Measurements from ENCODE around the gene STARD9. TPM values are rescaled to one million over a fixed set of nuclear protein-coding genes. Genes with fewer than 3 reads are reported as not detected.

Gene STARD9
- total RNA-seq, 2 experiments from 2014 or later, result 12.8 to 13.0 TPM

DNA sequence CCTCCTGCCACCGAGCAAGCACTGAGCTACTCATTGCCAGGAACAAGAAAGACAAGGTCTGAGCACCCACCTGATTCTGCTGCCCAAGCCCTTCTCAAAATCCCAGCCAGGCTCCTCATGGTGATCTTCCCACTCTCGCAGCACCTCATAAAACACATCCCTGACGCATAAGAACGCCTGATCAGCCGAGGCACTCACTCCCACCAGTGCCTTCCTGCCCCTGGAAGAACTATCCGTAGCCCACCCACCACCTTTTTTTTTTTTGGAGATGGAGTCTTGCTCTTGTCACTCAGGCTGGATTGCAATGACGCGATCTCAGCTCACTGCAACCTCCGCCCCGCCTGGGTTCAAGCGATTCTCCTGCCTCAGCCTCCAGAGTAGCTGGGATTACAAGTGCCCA, 157.6 kb downstream of the STARD9 start:
- peaks cover 49% of the 10 kb centered on the region for H3K36me3 Mint-ChIP-seq (ENCODE audit: low read depth)
- DNase-seq (no peak), ATAC-seq (no peak)
- no peaks in the 10 kb centered on the region for H3K9me3 Mint-ChIP-seq (ENCODE audit: insufficient read depth)
- no peaks in the 10 kb centered on the region for H3K27me3 Mint-ChIP-seq (ENCODE audit: low read depth)
- H3K27ac Mint-ChIP-seq, result no peak overlapping the region
- POLR2A ChIA-PET, result no interaction called here
- CTCF ChIA-PET, result interaction anchor here (0.9 kb wide), 1 partner anchor 193 kb away, joined by 5 read pairs; no protein-coding TSS in a partner anchor
- peaks cover 19% of the 10 kb centered on the region for H3K4me1 Mint-ChIP-seq (ENCODE audit: low read depth)
- no peak overlapping the region for H3K4me3 Mint-ChIP-seq

DNA sequence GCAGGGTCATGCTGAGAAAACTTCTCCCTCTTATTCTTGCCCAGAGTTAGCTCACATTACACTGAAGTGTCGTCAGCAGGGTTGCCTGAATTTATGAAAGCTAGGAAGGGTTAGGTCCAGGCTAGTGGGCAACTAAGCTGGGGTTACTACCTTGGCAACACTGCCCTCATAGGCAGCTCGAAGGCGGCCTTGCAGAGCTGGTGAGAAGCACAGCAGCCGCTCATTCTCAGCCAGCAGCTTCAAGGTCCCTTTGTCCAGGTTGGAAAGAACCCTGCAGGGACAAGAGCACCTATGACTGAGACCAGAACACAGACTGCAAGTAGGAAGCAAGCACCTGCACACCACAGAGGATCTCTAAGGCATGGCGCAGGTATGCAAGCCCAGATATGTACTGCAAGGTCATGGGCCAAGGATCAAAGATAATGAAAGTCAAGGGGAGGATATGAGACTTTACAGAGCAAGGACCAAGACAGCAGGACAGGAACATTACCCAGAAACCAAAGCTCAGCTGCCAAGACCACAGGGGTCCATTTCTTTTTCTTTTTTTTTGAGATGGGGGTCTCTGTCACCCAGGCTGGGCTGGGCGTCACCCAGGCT, 158.8 kb downstream of the STARD9 start:
- H3K27me3 Mint-ChIP-seq (ENCODE audit: low read depth), result no peaks in the 10 kb centered on the region
- ChIA-PET CTCF (interaction anchor here (6.1 kb wide), 1 partner anchor 193 kb away, joined by 26 read pairs; no protein-coding TSS in a partner anchor), POLR2A (no interaction called here)
- H3K4me3 Mint-ChIP-seq, result no peak overlapping the region
- no peaks in the 10 kb centered on the region for H3K9me3 Mint-ChIP-seq (ENCODE audit: insufficient read depth)
- H3K27ac Mint-ChIP-seq, result peak overlapping the region; percentile 68
- DNase-seq, result no peak
- peaks cover 19% of the 10 kb centered on the region for H3K4me1 Mint-ChIP-seq (ENCODE audit: low read depth)
- H3K36me3 Mint-ChIP-seq (ENCODE audit: low read depth), result peaks cover 47% of the 10 kb centered on the region
- ATAC-seq, result no peak

DNA sequence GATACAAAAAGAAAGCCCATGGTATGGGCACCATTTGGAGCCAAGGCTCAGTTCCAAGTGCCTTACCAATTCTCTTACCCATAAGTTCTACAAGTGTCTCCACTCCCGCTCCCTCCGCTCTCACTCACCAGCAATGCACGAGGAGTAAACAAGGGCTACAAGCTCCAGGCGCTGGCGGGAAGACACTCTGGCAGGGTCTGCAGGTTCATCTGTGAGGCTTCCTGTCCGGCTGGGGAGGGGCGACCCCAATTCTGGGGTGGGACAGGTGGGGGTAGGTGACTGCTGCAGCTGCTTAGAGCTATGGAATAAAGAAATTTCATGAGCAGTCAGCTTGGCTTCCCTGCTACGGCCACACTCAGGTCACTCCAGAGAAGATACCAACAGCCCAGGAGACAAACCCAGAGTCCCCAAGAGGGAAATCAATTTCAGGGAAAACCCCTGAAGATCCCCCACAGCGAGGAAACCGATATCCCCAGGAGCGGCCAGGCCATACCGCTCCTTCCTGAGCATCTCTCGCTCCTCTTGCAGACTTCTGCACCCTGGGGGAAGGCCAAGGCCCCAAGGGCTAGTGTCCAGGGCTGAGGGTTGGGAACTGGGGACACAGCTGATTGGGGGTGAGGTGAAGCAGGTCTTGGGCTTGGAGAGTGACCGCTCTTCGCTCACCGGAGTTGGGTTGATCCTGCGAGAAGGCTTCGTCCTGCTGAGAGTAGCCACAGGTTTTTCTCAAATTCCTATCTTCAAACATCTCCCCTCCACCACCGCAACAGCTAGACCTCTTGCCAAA, 160.2 kb downstream of the STARD9 start:
- no peak for DNase-seq
- no peak for ATAC-seq
- CTCF ChIA-PET, result interaction anchor here (1.5 to 6.1 kb wide), 2 partner anchors 187 to 191 kb away, joined by 3 to 26 read pairs; no protein-coding TSS in a partner anchor
- Mint-ChIP-seq H3K27ac (peak overlapping the region; percentile 75), H3K4me3 (peak overlapping the region; percentile 78), H3K4me1 (ENCODE audit: low read depth) (peaks cover 19% of the 10 kb centered on the region), H3K9me3 (ENCODE audit: insufficient read depth) (no peaks in the 10 kb centered on the region), H3K27me3 (ENCODE audit: low read depth) (no peaks in the 10 kb centered on the region), H3K36me3 (ENCODE audit: low read depth) (peaks cover 37% of the 10 kb centered on the region)
- POLR2A ChIA-PET, result interaction anchor here (1.0 to 1.4 kb wide), 2 partner anchors 9 to 186 kb away, joined by 3 to 4 read pairs; no protein-coding TSS in a partner anchor

DNA sequence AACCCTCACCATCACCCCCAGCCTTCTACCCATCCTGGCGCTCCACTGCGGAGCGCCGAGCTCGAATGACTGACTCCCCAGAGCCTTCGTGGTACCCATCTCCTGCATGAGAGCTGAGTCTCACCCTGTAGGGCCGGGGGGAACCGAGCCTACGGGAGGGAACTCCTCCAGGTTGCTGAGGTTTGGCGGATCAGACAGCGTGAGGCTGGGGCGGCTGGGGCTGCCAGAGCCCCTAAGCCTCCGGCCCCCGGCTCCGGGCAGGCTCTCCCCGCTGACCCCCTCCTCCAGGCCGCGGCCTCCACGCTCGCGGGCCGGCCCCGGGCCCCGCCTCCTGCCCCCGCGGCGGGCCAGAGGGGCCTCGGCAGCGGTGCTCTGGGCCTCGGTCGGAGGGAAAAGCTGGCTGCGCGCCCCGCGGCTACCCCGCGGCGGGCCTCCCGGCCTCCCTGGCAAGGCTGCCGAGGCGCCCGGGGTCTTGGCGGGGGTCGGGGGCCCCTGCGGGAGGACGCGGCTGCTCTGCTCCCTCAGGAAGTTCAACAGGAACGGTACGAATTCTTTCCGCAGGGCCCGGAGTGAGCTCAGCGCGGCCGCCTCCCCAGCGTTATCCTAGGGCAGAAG, 160.9 kb downstream of the STARD9 start:
- ChIA-PET POLR2A (interaction anchor here (1.4 kb wide), 1 partner anchor 185 kb away, joined by 4 read pairs; no protein-coding TSS in a partner anchor), CTCF (interaction anchor here (1.4 to 6.1 kb wide), 3 partner anchors 186 to 290 kb away, joined by 3 to 26 read pairs (median 4); no protein-coding TSS in a partner anchor)
- Mint-ChIP-seq H3K27ac (peak overlapping the region; percentile 75), H3K27me3 (ENCODE audit: low read depth) (no peaks in the 10 kb centered on the region), H3K4me3 (peak overlapping the region; percentile 78), H3K4me1 (ENCODE audit: low read depth) (peaks cover 19% of the 10 kb centered on the region), H3K36me3 (ENCODE audit: low read depth) (peaks cover 33% of the 10 kb centered on the region), H3K9me3 (ENCODE audit: insufficient read depth) (no peaks in the 10 kb centered on the region)
- ATAC-seq (peak; percentile 31), DNase-seq (no peak)

DNA sequence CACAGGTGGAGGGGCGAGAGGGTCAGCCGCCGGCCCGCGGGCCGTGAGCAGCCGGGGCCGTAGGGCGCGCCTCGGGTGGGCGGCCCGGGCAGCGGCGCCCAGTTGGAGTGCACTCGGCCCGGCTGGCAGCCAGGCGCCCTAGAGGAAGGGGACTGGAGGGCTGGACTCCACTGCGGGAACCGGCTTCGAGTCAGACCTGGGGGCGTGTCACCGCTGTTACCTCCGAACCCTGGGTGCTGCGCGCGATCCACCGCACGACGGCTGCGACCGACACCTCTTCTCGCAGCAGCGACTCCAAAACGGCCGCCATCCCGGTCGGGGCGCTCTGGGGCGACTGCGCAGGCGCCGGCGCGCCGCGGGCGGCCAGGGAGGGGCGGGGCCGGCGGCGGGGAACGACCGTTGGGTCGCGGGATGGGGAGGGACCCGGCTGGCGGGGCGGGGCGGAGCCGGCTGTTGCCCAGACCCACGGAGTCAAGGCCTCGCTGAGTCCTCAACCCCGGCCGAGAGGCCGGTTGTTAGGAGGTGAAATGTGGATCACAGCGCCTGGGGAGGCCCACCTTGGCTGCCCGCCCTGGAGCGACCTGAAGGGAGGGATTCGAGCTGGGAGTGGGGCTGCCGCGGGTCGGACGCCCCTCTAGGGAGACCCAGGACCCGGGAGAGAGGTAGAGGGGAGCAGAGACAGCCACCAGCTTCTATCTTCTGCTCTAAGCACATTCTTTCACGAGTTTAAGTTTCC, 161.6 kb downstream of the STARD9 start, which contains the start of gene CDAN1:
TSS of gene CDAN1 (minus strand) at position 336 of the 736 bp plus-strand sequence. CDS start at position 310, 26 bp downstream.
- ChIA-PET CTCF (interaction anchor here (1.0 to 6.1 kb wide), 4 partner anchors 14 to 290 kb away, joined by 3 to 26 read pairs (median 4); no protein-coding TSS in a partner anchor), POLR2A (interaction anchor here (0.6 to 1.5 kb wide), 5 partner anchors 18 to 588 kb away, joined by 3 to 4 read pairs (median 3); no protein-coding TSS in a partner anchor)
- H3K27me3 Mint-ChIP-seq (ENCODE audit: low read depth), result no peaks in the 10 kb centered on the region
- DNase-seq, result peak; percentile 92
- ATAC-seq, result peak; percentile 97
- peak within 1 kb of the TSS; percentile 78 for H3K4me3 Mint-ChIP-seq
- peak within 1 kb of the TSS; percentile 82 for H3K27ac Mint-ChIP-seq
- H3K9me3 Mint-ChIP-seq (ENCODE audit: insufficient read depth), result no peaks in the 10 kb centered on the region
- peaks cover 30% of the 10 kb centered on the region for H3K36me3 Mint-ChIP-seq (ENCODE audit: low read depth)
- peaks cover 19% of the 10 kb centered on the region for H3K4me1 Mint-ChIP-seq (ENCODE audit: low read depth)

DNA sequence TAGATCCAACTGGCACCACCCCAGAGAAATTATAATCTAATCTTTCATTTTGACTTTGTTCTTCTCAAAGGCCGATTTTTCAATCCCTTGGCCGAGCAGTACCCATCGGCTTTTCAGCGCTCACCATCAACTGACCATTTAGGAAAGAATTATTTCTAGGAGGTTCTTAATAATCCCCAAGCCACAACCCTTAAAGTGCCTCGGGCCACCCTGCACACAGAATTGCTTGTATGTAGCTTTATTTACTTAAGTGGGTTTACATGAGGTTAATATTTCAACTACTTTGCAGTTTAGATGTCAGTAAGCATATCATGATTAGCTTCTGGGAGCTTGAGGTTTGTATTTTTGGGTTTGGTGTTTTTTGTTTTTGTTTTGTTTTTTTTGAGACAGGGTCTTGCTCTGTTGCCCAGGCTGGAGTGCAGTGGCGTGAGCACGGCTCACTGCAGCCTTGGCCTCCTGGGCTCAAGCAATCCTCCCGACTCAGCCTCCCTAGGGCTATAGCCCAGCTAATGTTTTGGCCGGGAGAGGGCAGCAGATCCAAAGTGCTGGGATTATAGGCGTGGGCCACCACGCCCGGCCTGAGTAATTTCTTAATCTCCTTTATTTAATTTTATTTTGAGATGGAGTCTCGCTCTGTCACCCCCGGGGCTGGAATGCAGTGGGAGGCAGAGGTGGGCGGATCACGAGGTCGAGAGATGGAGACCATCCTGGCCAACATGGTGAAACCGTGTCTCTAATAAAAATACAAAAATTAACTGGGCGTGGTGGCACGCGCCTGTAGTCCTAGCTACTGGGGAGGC, 162.3 kb downstream of the STARD9 start:
- Mint-ChIP-seq H3K27me3 (ENCODE audit: low read depth) (no peaks in the 10 kb centered on the region), H3K36me3 (ENCODE audit: low read depth) (peaks cover 25% of the 10 kb centered on the region), H3K27ac (peak overlapping the region; percentile 82), H3K9me3 (ENCODE audit: insufficient read depth) (no peaks in the 10 kb centered on the region), H3K4me1 (ENCODE audit: low read depth) (peaks cover 19% of the 10 kb centered on the region), H3K4me3 (peak overlapping the region; percentile 74)
- no peak for ATAC-seq
- CTCF ChIA-PET, result interaction anchor here (0.6 to 6.1 kb wide), 4 partner anchors 15 to 289 kb away, joined by 3 to 26 read pairs (median 4); no protein-coding TSS in a partner anchor
- POLR2A ChIA-PET, result interaction anchor here (0.6 to 1.5 kb wide), 4 partner anchors 18 to 587 kb away, joined by 3 read pairs; no protein-coding TSS in a partner anchor
- no peak for DNase-seq

DNA sequence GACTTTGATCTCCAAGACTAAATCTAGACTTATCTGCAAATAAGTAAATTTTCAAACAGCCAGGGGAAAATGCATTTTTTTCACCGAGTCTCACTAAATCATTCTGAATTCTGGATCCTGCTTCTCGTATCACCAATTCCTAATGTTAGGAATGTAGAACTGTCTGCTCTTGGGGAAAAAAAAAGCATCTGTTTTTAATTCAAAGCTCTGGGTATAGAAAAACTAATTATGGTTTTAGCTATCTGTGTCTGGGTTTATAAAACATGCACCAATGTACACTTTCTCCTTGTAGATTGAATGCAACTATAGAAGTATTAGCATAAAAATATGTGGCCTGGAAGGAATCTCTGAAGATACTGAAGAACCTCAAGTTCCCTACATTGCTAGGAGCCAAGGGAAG, 166.3 kb downstream of the STARD9 start:
- Mint-ChIP-seq H3K4me1 (ENCODE audit: low read depth) (peaks cover 6% of the 10 kb centered on the region), H3K27ac (no peak overlapping the region), H3K27me3 (ENCODE audit: low read depth) (no peaks in the 10 kb centered on the region), H3K4me3 (no peak overlapping the region), H3K36me3 (ENCODE audit: low read depth) (peaks cover 2% of the 10 kb centered on the region), H3K9me3 (ENCODE audit: insufficient read depth) (no peaks in the 10 kb centered on the region)
- POLR2A ChIA-PET, result interaction anchor here (0.7 kb wide), 1 partner anchor 57 kb away, joined by 3 read pairs; no protein-coding TSS in a partner anchor
- DNase-seq (no peak), ATAC-seq (no peak)
- CTCF ChIA-PET, result no interaction called here

DNA sequence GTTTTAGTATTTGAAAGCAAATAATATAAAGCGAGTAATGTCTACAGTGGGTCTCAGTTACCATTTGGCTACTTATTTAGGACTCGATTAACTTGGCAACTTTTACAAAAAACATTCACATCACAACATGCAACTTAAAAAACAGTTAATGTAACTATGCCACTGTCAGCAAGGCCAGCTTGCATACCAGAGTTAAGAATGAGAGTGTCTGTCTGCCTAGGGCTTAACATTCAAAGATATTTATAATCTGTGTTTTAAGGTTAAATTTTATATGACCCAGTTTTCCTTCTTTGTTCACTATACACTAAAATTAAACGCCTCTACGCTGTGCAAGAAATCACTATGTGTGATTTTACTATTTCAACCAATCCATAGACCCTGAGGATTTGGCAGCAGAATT, 166.7 kb downstream of the STARD9 start:
- Mint-ChIP-seq H3K27me3 (ENCODE audit: low read depth) (no peaks in the 10 kb centered on the region), H3K27ac (no peak overlapping the region), H3K9me3 (ENCODE audit: insufficient read depth) (no peaks in the 10 kb centered on the region), H3K36me3 (ENCODE audit: low read depth) (peaks cover 2% of the 10 kb centered on the region), H3K4me1 (ENCODE audit: low read depth) (peaks cover 6% of the 10 kb centered on the region), H3K4me3 (no peak overlapping the region)
- ATAC-seq (no peak), DNase-seq (no peak)
- CTCF ChIA-PET, result interaction anchor here (1.7 kb wide), 1 partner anchor 184 kb away, joined by 4 read pairs; no protein-coding TSS in a partner anchor
- POLR2A ChIA-PET, result interaction anchor here (0.7 kb wide), 1 partner anchor 58 kb away, joined by 3 read pairs; no protein-coding TSS in a partner anchor

DNA sequence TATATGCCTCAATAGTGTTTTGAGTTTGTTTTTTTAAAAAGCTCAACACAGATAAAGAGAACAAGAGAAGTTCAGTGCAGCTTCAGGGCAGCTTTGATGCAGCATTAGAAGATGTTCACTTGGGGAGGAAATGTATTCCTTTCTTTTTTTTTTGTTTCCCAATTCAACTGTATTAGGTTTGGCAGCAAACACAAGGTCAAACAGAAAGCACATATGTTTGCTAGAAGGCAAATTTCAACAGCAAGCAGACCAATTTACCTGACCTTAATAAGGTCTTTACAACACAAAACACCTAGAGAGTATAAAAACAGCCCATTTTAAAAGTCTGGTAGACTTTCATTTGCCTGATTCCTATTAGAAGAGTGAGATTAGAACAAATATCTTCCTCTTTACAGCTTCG, 168.8 kb downstream of the STARD9 start:
- Mint-ChIP-seq H3K4me3 (no peak overlapping the region), H3K36me3 (ENCODE audit: low read depth) (peaks cover 2% of the 10 kb centered on the region), H3K27me3 (ENCODE audit: low read depth) (no peaks in the 10 kb centered on the region), H3K9me3 (ENCODE audit: insufficient read depth) (no peaks in the 10 kb centered on the region), H3K27ac (no peak overlapping the region), H3K4me1 (ENCODE audit: low read depth) (no peaks in the 10 kb centered on the region)
- ChIA-PET POLR2A (no interaction called here), CTCF (no interaction called here)
- ATAC-seq, result no peak
- no peak for DNase-seq

DNA sequence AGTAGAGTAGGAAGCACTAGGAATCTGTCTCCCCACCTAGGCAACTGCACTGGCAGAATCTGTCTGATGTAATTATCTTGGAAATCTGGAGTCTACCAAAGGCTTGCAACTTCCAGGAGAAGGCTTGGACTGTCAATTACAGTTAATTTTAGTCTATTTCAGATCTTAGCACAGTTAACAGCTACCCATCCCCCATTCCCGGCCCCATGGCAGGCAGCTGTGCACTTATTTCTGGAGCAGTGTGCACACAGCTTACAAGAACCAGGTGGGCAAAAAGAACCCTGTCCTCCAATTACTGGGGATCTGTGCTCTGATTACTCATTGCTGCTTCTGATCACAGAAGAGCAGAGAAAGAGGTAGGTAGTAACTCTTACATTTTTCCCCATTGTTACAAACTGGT, 173.9 kb downstream of the STARD9 start:
- CTCF ChIA-PET, result no interaction called here
- peaks cover 23% of the 10 kb centered on the region for H3K36me3 Mint-ChIP-seq (ENCODE audit: low read depth)

More for the DNA sequence above, 173.9 kb downstream of the STARD9 start:
- ATAC-seq (no peak), DNase-seq (no peak)
- peaks cover 9% of the 10 kb centered on the region for H3K9me3 Mint-ChIP-seq (ENCODE audit: insufficient read depth)
- no peaks in the 10 kb centered on the region for H3K27me3 Mint-ChIP-seq (ENCODE audit: low read depth)
- POLR2A ChIA-PET, result no interaction called here
- H3K27ac Mint-ChIP-seq, result no peak overlapping the region
- H3K4me1 Mint-ChIP-seq (ENCODE audit: low read depth), result no peaks in the 10 kb centered on the region
- H3K4me3 Mint-ChIP-seq, result no peak overlapping the region

Measured in activated CD8-positive, alpha-beta T cell treated with anti-CD3 and anti-CD28 coated beads, Interleukin-2, amount 10 ng/mL, durations not matched to agents 7 days and 5 days (primary cell).